HepG2 (cell line): ENCODE measurements around the gene CDH12.

ENCODE experiments used
- CENPT ChIP-seq: sonication (generic); formaldehyde crosslinking; IDR thresholded peaks from 2 replicates; pipeline ENCODE4 v1.8.0; 2022; ENCODE audit warnings: low read depth, mild to moderate bottlenecking, moderate library complexity, missing genetic modification reagents
- MXI1 ChIP-seq: IDR thresholded peaks from 3 replicates; pipeline ENCODE4 v1.6.1; 2012; ENCODE audit warnings: low read depth, low read length, inconsistent platforms, borderline replicate concordance

DNA sequence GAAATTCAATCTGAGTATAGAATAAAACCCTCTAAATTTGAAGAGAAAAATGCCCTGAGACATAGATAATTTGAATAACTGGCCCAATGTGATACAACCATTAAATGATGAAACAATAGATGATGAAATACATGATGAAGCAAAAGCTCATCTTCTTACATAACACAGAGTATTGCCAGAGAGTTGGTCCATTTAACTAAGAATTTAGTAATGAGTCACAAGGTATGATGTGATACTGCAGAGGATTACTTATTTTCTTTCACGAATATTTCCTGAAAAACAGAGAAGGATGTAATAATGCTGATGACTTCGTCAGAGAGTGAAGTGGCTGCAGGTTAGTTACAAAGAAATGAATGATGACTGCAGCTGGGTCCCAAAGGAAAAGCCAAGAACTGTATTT, 379.3 kb downstream of the CDH12 start:
- TF ChIP-seq CENPT (CRISPR knock-in tag) (no peak), MXI1 (no peak)
